ENCODE results near the gene APBB2. TPM values are rescaled to one million over a fixed set of nuclear protein-coding genes. Genes with fewer than 3 reads are reported as not detected.

APBB2 gene
- total RNA-seq, 4 donors from 2014 or later, result 47.5 to 99.9 (median 57.5) TPM

DNA sequence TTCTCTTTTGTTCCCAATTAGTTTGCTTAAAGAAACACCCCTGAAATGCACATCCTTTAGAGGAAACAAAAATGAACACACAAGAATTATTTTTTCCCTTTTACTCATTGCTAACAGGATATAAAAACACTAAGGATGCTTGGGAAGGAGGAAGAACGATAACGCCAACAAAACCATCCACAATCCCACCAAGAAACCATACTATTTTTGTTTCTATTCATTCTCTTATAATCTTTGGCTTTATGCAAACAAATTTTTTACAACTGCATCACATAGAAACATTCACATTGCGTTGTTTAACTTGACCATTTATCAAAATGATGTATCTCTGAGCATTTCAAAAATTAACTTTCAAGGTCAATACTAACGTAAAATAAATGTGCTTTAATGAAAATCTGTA is 12.0 kb downstream of the APBB2 start:
- TF ChIP-seq, protein P1, sequence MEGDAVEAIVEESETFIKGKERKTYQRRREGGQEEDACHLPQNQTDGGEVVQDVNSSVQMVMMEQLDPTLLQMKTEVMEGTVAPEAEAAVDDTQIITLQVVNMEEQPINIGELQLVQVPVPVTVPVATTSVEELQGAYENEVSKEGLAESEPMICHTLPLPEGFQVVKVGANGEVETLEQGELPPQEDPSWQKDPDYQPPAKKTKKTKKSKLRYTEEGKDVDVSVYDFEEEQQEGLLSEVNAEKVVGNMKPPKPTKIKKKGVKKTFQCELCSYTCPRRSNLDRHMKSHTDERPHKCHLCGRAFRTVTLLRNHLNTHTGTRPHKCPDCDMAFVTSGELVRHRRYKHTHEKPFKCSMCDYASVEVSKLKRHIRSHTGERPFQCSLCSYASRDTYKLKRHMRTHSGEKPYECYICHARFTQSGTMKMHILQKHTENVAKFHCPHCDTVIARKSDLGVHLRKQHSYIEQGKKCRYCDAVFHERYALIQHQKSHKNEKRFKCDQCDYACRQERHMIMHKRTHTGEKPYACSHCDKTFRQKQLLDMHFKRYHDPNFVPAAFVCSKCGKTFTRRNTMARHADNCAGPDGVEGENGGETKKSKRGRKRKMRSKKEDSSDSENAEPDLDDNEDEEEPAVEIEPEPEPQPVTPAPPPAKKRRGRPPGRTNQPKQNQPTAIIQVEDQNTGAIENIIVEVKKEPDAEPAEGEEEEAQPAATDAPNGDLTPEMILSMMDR (IDR thresholded peaks at IDR 0.05), result no peak
- TF ChIP-seq POLR2A (IDR thresholded peaks at IDR 0.05), result no peak
- Histone ChIP-seq H3K27ac (no peak overlapping the region), H3K4me1 (peaks cover 0 to 17% (median 0%) of the 10 kb centered on the region in 4 donors), H3K27me3 (no peaks in the 10 kb centered on the region), H3K4me3 (no peak overlapping the region), H3K9me3 (no peaks in the 10 kb centered on the region), H3K36me3 (no peaks in the 10 kb centered on the region)
- no peak for DNase-seq

DNA sequence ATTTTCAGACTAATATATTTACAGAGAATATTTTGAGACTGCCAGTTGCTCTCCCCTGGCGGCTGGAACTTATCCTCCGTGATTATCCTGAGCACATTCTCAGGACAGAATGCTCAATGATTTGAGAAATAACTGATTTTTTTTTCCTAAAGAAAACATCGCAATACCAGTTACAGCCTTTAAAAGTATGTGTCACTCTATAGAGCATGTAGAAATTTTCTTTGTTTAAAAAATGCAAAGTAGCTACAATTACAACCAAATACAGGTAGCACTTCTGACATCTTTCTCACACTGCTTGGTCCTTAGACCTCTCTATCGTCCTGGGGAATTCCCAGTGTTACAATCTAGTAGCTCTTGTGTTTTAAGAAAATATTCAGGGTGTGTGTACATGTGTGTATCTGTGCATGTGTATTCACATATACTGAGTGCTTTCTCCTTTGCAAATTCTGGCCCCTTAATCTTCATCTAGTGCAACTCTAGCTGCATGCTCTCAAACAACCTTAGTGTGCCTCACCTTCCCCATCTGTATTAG is 13.8 kb downstream of the APBB2 start:
- Histone ChIP-seq H3K27ac (no peak overlapping the region), H3K4me1 (peaks cover 0 to 17% (median 0%) of the 10 kb centered on the region in 4 donors), H3K27me3 (no peaks in the 10 kb centered on the region), H3K9me3 (no peaks in the 10 kb centered on the region), H3K36me3 (no peaks in the 10 kb centered on the region), H3K4me3 (no peak overlapping the region)
- no peak for DNase-seq
- TF ChIP-seq, protein P1 (IDR thresholded peaks at IDR 0.05), result no peak
- no peak for TF ChIP-seq POLR2A (IDR thresholded peaks at IDR 0.05)

DNA sequence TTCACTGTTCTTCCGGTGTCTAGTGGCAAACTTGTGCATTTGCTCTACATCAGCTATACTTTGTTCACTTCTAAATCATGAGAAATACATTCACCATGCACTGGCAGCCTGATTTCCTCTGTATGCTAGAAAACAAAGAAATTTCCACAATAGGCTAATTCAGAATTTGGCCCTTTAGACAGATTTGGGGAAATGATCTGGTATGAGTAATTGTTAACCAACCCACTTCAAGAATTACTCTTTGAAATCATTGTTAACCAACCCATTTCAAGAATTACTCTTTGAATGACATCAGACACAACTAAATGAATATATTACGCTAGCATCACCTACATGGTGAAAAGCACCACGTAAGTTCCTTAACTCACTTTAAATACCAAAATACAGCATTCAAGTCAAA is 14.6 kb downstream of the APBB2 start:
- no peaks in the 10 kb centered on the region for H3K36me3 ChIP-seq
- H3K4me3 ChIP-seq, result no peak overlapping the region
- DNase-seq, result no peak
- H3K9me3 ChIP-seq, result no peaks in the 10 kb centered on the region
- H3K4me1 ChIP-seq, result peaks cover 0 to 11% (median 0%) of the 10 kb centered on the region in 4 donors
- no peak for TF ChIP-seq POLR2A (IDR thresholded peaks at IDR 0.05)
- H3K27ac ChIP-seq, result no peak overlapping the region
- no peaks in the 10 kb centered on the region for H3K27me3 ChIP-seq

DNA sequence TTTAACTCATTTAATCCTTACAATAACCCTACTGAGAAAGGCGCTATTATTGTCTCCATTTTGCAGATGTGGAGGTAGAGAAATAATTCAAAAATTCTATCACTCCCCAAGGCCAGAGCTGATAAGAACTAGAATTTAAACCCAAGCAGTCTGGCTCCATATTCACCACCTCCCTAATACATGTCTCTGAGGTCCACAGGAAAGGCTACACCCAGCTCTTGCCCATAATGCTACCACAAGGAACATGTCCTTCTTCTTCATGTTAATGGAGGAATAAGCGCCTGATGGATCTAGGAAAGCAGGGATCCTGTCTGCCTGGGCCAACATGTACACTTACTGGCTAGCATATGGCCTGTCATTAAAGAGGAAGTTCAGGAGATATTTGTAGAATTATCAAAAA is 16.3 kb downstream of the APBB2 start:
- H3K4me3 ChIP-seq, result no peak overlapping the region
- H3K27ac ChIP-seq, result no peak overlapping the region
- no peaks in the 10 kb centered on the region for H3K9me3 ChIP-seq
- H3K4me1 ChIP-seq, result no peaks in the 10 kb centered on the region
- H3K27me3 ChIP-seq, result no peaks in the 10 kb centered on the region
- TF ChIP-seq, protein P1 (IDR thresholded peaks at IDR 0.05), result no peak
- no peak for TF ChIP-seq POLR2A (IDR thresholded peaks at IDR 0.05)
- H3K36me3 ChIP-seq, result no peaks in the 10 kb centered on the region
- DNase-seq, result no peak

DNA sequence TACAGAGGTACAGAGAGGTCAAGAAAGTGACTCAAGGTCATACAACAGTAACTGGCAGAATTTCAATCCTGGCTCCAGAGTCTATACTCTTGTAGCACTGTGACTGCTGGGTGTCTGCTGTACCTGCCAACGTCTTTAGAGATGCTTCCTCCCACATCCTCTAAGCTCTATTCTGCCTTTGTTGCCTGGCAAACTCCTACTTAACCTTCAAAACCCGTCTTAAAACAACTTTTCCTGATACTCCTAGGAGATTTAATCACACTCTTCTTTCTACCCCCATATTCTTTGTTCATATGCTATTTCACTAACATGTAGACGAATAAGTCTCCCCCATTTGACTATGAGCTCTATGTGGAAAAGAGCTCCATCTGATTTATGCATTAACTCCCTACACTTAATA is 16.8 kb downstream of the APBB2 start:
- DNase-seq, result no peak
- Histone ChIP-seq H3K4me1 (no peaks in the 10 kb centered on the region), H3K36me3 (no peaks in the 10 kb centered on the region), H3K9me3 (no peaks in the 10 kb centered on the region), H3K27me3 (no peaks in the 10 kb centered on the region), H3K27ac (no peak overlapping the region), H3K4me3 (no peak overlapping the region)
- TF ChIP-seq, protein P1 (IDR thresholded peaks at IDR 0.05), result no peak
- no peak for TF ChIP-seq POLR2A (IDR thresholded peaks at IDR 0.05)

DNA sequence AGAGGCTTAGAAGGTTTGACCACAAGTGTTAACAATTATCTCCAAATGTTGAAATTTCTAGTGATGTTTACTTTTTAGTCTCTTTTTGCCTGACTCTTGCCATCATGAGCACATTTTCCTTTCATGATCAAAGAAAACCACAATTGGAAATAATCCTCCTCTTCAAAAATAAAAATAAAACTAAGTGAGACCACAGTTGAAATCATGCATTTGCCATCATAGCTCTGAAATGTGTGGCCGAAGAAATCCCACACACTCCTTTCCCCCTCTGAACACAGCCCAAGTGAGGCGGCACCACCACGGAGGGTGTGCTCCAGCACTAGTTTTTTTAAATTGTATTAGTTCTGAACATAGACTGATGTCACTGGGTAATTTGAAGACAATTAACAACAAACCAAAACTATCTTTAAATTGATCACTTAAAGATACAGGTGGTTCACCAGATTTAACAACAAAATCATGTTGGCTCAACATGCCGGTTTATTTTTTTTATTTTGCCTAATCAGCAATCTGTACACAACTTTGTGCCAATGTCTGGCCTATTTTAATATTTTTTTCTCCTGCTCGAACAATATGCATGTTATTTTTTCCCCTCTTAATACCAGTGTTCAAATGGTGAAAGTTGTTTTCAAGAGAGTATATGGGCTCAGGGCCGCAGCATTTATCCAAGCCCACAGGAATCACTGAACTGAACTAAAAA is 17.6 kb downstream of the APBB2 start:
- no peaks in the 10 kb centered on the region for H3K36me3 ChIP-seq
- no peaks in the 10 kb centered on the region for H3K27me3 ChIP-seq
- no peaks in the 10 kb centered on the region for H3K4me1 ChIP-seq
- no peaks in the 10 kb centered on the region for H3K9me3 ChIP-seq
- H3K4me3 ChIP-seq, result no peak overlapping the region
- H3K27ac ChIP-seq, result no peak overlapping the region
- TF ChIP-seq, protein P1 (IDR thresholded peaks at IDR 0.05), result no peak
- no peak for DNase-seq
